RCC 7860 (cell line): ENCODE data around the gene FOXC2.
"Not testable (repeated sequence)": the region's sequence is repeated elsewhere in the genome, so short reads cannot be mapped to it uniquely, and the experiment has no call there.

Source experiments
- DNase-seq: peaks from one replicate; pipeline ENCODE4 v3.0.0-alpha.2; 2015; ENCODE audit warnings: low spot score
- FAIRE-seq: peaks from 2 replicates; lab custom pipeline; 2012; peaks lifted over from hg19 to GRCh38; lab: Jason Lieb, UNC

Gene FOXC2

GRCh38 chr16:86584726-86585721 lies 18.4 kb downstream of the FOXC2 start:
- peak; percentile 80 for FAIRE-seq
- DNase-seq = peak; percentile 93

GRCh38 chr16:86585821-86586611 lies 19.4 kb downstream of the FOXC2 start:
- FAIRE-seq (no peak), DNase-seq (peak; percentile 39)

DNA sequence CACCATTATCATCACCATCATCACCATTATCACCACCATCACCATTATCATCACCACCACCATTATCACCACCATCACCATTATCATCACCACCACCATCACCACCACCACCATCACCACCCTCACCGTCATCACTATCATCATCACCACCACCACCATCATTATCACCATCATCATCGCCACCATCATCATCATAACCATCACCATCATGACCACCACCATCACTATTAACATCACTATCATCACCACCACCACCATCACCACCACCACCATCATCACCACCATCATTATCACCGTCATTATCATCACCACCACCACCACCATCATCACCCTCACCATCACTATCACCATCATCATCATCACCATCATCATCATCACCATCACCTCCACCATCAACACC lies 20.9 kb downstream of the FOXC2 start:
- FAIRE-seq = no peak

GRCh38 chr16:86587955-86588354 lies 21.3 kb downstream of the FOXC2 start:
- DNase-seq, FAIRE-seq: not testable (repeated sequence)

More for the DNA sequence above, 20.9 kb downstream of the FOXC2 start:
- DNase-seq = no peak

DNA sequence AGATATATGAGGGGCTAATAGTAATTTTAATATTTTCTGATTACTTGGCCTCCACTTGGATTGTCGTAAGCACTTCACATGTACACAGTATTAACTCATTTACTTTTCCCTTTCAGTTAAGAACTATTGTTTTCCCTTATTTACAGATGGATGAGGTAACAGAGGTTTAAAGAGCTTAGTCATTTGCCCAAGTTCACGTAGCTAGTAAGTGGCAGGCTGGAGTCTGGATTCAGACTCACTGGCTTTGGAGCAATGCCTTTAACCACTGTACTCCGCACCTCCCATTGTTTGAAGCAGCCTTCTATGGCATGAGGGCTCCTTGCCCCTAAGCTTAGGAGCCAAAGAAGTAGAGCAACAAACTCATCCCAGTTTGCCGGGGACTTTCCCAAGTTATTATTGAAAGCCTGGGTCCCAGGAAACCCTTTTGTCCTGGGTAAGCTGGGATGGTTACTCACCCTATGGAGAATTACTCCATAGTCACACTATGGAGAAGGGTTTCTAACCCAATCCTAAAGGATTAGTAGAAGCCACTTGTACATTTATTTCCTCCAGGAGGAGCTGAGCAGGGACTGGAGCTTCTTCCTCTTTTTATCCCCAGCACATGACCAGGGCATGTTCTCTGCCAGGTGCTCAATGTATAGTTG lies 24.0 kb downstream of the FOXC2 start:
- DNase-seq = peak; percentile 93

GRCh38 chr16:86591270-86591669 lies 24.6 kb downstream of the FOXC2 start:
- DNase-seq = no peak
- no peak for FAIRE-seq

More for the DNA sequence above, 24.0 kb downstream of the FOXC2 start:
- FAIRE-seq = peak; percentile 78

DNA sequence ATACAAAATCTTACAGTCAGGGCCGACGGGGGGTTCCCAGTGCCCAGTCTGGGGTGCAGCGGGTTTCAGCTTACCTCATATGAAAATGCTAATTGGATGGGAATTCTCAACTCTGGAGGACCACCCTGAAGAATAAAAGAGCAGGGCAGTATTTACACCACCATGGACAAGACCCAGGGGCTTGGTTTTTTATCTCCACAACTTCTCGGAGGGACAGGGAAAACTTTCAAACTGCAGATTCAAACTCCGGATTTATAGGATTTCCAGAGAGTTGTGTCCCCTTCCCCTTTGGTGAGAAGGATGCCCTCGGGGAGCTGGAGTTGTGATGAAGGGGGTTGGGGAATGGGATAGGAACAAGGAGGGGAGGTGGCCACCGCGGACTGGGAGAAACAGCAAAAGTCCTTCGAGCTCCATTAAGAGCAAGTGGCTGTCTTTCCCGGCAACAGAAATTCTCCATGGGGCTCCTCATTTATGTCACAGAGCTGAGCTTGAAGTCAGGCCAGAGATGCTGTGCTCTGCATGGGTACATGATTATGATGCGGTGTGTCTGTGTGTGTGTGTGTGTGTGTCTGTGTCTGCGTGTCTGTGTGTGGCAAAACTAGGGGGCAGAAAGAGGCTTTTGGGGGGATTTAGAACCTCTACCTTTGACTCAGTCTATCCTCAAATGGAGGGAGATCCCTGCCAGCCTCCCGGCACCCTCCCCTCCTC lies 27.4 kb downstream of the FOXC2 start:
- no peak for FAIRE-seq
- DNase-seq = no peak

- no peak for DNase-seq
- FAIRE-seq = no peak
Observed at GRCh38 chr16:86594721-86595120, 28.1 kb downstream of the FOXC2 start.

- DNase-seq (peak; percentile 29), FAIRE-seq (no peak)
Observed at GRCh38 chr16:86595983-86596605, 29.5 kb downstream of the FOXC2 start.

DNA sequence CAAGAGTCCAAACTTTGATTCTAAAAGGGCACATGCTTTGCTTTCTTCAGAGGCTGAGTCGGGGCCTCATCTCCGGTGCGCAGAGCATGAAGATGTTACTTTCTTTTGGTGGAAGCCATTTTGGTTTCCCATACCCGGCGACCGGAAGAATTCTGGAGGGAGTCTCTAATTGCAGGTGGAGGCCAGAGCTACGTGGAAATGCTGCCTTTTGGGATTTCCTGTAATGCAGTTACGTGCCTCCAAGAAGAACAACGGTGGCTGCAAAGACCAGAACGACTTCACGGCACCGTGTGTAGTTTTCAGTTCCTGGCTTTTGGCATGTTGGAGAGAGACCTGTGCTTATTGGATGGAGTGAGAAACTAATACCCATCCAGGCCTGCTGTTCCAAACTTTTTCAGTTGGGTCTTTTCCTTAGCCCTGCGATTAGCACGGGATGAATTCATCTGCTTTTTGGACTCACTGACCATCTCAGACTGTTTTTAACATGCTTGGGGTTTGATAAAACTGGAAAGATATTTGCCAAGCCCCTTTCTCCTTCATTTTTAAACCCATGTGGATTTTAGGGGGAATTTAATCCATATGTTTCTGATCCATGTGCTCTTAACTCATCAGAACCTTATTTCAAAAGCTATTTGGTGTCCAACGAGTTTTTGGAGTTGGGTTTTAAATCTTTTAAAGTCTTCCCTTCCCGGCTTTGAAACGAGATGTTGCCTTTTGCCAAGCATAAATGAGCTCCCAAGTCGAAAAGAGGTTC lies 30.7 kb downstream of the FOXC2 start:
- FAIRE-seq = no peak

DNA sequence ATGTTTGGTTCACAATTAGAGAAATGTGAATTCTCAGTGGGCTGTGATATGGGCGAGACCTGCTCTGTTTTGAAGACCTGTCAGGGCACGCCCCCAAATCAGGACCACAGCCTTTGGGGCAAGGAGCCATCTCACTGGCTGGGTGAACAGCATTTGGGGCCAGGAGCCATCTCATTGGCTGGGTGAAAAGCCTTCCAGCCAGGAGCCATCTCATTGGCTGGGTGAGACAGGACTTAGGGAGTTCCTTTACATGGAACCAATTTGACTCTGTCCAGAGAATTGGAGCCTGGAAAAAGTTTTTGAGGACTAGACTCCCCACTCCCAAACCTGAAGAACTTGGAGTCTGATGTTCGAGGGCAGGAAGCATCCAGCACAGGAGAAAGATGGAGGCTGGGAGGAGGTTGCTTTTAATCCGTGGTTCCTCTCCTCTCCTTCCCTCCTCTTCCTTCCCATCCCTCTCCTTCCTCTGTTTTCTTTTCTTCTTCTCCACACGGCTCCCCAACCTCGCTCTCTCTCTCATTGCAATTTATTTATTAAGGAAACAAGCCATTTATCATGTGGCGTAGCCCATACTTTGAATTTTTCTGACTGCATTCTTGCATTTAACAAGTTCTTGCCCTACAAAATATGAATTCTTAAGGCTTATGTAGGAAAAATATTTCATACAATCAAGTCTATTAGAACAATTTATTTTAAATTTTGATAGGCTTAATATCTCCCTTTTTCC lies 31.4 kb downstream of the FOXC2 start:
- FAIRE-seq = no peak
- DNase-seq = no peak

More for the DNA sequence above, 30.7 kb downstream of the FOXC2 start:
- DNase-seq = no peak

- FAIRE-seq = peak; percentile 52
- DNase-seq = no peak
Observed at GRCh38 chr16:86598607-86599565, 32.3 kb downstream of the FOXC2 start.

- FAIRE-seq (no peak), DNase-seq (no peak)
Observed at GRCh38 chr16:86601356-86601755, 34.7 kb downstream of the FOXC2 start.

GRCh38 chr16:86602521-86602920 lies 35.9 kb downstream of the FOXC2 start:
- DNase-seq (no peak), FAIRE-seq (no peak)

GRCh38 chr16:86604436-86605193 lies 38.0 kb downstream of the FOXC2 start:
- FAIRE-seq (no peak), DNase-seq (no peak)

GRCh38 chr16:86605950-86606349 lies 39.3 kb downstream of the FOXC2 start:
- FAIRE-seq (no peak), DNase-seq (no peak)

GRCh38 chr16:86608301-86608747 lies 41.7 kb downstream of the FOXC2 start:
- FAIRE-seq (no peak), DNase-seq (no peak)
